HG03565 (cell line): Measurements from ENCODE around the gene PPP2R2C.

Experiments used
- ATAC-seq: cut with Tn5 transposase; IDR thresholded peaks from one replicate; pipeline ENCODE4 v1.9.1; 2021; ENCODE audit warnings: mild to moderate bottlenecking, moderate library complexity; ENCODE audit not compliant: unreplicated experiment

PPP2R2C gene

GRCh38 chr4:6494431-6495295 lies 22.2 kb upstream of the PPP2R2C start:
- ATAC-seq, result no peak

DNA sequence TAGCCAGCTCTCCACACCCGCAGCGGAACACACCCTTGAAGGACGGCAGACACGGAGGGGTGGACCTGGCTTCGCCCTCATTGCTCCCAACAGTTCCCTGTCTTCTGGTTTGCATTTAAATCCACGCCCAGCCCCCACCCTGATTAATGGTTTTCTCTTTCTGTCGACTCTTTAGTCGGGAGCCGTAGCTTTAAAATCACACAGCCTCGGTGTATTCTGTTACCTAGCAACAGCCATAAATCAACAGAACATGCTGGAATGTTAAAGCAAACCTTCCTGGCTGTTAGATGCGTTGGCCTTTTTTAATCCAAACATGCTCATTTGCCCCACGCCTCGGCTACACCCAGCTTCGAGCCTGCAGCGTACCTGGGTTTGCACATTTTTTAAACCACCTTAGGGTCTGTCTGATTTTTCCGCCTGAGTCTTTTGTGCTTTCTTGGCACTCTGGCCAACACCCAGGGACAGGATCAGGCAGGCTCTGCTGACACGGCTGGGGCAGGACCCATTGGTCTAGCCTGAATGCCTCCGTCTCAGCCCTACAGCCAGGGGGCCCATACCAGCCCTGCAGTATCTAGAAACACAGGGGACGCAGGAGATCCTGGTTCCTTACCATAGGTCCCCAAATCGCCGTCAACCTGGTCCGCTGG lies 21.4 kb upstream of the PPP2R2C start:
- ATAC-seq, result no peak

GRCh38 chr4:6492861-6493657 lies 20.6 kb upstream of the PPP2R2C start:
- no peak for ATAC-seq

DNA sequence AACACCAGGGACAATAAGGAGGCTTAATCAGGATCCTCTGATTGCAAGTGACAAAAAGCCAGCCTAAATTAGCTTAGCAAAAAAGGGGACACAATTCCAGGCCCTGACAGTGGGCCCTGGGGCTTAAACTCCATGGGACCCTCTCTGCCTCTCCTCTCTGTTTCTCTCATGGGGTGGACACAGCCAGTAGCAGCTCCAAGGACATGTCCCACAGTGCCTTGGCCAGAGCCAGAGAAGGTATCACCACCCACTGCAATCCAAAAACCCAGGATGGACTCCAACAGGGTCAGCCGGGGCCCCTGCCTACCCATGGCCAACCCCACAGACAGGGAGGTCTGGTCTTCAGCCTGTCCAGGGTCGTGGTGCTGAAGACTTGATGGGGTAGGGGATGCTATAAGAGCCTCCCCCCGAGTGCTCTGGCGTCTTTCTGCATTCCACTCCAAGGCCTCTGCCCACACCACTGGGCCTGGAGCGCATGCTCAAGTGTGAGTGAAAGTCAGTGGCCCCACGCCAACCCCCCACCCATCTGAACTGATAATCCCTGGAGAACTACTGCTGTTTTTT lies 19.7 kb upstream of the PPP2R2C start:
- ATAC-seq, result no peak

- no peak for ATAC-seq
Observed at GRCh38 chr4:6491235-6491634, 18.8 kb upstream of the PPP2R2C start.

DNA sequence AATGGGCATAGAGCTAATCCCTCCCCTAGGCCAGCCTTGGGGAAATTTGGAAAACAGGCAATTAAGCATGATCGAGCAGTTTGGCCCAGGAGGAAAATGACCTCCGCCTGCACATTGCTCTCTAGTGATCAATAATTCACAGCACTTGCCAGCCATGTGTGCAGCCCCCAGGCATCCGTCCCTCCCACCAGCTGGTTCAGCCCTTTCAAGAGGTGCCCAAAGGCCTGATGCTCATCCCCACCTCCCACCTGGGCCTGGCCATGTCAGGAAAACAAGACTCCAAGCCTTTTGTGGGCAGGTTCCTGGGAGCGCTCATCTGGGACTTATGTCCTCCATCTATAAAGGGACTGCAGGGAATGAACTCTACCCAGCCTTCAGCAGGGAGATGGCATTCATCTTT lies 17.5 kb upstream of the PPP2R2C start:
- no peak for ATAC-seq

DNA sequence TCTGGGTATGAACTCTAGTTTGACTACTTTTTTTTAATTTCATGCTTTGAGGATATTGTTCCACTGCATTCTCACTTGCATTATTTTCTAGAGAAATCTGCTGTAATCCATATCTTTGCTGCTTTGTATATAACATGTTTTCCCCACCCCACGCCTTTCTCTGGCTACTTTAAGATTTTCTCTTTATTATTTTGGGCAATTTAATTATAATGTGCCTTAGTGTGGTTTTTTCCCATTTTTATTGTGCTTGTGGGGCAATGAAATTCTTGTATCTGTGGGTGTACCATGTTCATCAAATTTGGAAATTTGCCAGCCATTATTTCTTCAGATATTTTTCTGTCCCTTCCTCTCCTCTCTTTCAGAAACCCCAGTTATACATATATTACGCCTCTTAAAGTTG lies 15.1 kb upstream of the PPP2R2C start:
- ATAC-seq, result no peak

DNA sequence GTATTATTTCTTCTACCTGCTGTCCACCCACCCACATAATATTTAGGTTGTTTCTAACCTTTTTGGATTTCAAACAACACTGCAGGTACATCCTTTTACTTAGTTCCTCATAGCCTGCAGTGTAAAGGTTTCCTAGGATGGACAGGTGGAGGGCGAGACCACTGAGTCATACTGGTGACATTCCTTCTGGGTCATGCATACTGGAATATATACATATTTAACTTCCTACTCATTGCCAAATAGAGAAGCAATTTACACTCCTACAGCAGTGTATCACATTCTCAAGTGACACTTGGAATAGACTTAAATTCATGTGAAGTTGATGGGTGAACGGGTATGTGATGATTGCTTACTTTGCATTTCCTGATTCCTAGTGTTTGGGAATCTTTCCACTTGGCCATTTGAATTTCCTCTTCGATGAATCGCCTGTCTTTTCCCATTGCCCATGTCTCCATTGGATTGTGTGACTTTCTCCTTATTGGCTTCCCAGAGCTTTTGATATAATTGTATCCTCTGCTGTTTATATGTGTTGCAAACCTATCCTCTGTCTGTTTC lies 8.2 kb upstream of the PPP2R2C start:
- no peak for ATAC-seq

DNA sequence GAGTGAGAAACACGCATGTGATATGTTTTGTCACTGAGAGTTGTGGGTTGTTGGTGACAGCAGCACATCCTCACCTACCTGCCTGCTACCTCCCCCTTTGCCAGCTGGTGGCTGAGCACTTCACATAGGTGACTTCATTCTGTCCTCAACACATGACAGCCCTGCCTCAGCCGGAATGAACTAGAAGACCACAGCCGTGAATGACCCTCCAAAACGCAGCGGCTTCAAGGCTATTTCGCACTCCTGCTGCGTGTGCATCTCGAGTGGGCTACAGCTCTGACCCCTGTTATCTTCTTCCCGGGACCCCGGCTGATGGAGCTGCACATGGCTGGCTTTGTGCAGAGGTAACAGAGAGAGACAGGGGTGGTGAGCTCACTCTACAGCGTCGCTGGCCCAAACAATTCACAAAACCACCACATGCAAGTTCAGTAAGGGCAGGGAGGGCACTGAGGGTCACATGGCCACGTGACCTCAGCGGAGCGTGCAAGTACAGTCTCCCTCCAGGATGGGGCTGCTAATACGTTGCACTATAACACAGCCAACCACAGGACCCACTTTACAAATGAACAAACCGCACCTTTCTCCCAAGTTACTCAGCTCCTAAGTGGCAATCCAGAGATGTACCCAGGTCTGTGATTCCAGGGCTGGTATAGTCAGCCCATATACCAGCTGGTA lies 6.3 kb upstream of the PPP2R2C start:
- no peak for ATAC-seq

DNA sequence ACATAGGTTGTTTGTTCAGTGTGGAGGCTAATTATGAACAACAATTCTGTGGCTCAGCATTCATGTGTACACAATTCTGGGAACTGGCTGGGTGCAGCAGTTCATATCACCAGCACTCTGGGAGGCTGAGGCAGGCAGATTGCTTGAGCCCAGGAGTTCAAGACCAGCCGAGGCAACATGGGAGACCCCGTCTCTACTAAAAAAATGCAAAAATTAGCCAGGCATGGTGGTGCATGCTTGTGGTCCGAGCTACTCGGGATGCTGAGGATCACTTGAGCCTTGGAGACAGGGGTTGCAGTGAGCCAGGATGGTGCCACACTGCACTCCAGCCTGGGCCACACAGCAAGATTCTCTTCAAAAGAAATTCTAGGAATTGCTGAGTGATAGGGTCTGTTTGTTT lies 4.5 kb upstream of the PPP2R2C start:
- ATAC-seq, result no peak

GRCh38 chr4:6475492-6476020 lies 3.1 kb upstream of the PPP2R2C start:
- ATAC-seq, result no peak

DNA sequence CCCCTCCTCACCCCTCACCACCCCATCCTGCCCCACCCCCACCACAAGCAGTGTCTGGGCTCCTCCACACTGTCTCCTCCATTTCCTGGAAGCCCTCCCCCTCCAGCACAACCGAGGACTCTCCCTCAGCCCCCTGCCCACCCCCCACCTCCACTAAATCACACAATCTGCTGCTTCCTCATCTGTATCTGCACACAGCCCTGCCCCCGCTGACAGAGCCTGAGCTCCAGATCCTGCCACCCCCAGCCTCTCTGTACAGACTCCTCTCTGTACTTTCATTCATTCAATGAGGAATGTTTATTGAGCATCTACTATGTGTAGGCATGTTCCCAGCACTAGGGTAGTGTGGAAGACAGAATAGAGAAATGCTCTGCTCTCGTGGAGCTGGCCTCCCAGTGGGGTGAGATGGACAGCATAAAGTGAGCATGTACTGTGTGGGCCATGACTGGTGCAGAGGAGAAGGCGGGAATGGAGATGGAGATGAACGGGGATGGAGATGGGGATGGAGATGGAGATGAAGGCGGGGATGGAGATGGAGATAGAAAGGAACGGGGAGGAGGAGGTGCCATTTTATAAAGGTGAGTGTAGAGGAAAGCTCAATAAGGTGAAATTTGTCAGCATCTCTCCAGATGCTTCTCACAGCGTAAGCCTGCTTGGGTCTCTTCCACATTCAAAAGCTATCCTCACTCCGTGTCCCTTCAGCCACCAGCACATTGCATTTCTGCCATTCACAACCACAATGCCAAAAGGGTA lies 2.5 kb upstream of the PPP2R2C start:
- no peak for ATAC-seq

DNA sequence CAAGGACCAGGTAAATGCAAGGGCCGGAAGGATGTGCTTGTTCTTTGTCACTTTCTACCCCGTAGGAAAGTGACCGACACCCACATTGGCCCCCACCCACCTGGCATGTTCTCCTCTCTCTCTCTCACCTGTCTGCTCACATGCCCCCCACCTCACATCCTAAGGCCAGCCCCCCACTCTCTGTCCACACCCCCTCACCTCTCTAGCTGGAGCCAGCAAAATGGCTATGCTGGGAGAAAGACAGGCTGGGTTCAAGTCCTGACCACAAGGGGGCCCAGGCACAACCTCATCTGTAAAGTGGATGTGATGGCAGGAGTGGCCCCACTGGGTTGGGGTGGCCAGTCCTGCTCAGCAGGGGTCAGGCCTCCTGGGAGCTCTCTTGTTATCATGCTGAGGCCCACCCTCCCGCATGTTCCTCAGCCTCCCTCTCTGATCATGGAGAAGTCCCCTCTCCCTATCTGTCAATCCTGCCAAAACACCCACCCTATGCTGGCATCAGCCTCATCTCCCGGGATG lies 1.7 kb upstream of the PPP2R2C start:
- no peak for ATAC-seq

DNA sequence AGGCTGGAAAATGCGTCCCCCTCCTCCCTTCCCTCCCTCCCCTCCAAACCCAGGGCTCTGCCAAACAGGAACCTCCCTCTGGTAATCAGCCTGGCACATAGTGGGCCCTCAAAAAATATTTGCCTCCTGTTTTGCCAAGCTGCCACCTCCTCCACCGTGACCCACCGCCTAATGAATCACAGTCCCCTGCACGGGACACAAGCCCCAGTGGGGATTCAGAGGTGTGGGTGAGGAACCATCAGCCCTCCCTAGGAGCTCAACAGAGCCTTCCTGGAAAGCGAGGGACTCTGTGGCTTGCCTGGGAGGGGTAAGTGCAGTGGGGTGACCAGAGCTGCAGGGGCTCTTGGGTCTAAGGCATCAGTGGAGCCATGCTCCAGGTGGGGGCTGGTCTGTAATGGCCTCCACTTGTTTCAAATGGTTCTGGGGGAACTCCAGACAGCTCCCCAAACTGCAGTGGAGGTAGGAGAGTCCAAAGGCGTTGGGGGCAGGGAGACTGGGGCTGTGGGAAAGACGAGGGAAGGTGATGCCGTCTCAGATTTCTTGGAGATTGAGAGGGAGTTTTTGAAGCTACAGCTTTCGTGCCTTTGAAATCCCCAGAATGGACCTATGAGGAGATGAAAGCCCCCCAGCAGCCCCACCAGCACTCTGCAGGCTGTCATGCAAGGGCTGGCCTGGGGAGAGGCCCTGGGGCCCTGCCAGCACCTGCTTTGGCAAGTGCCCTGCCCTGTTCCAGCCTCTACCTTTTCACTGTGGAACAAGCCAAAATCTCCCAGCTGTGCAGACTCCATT lies 1.0 kb upstream of the PPP2R2C start:
- ATAC-seq, result no peak

DNA sequence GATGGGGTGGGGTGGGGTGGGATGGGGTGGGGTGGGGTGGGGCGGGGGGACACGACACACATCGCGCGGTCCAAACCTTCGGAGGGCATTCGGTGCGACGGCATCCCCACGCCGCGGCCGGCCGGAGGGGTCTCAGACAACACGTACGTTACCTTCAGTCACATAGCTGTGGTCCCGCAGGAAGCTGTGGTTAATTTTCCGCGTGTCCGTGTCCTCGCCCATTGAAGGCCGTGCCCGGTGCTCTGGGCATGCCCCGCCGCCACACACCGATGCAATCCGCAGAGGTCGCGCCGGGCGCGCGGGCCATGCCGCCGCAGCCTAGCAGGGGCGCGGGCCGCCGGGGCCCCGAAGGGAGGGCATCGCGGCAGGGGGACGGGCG lies 417 bp downstream of the PPP2R2C start:
- ATAC-seq, result no peak

DNA sequence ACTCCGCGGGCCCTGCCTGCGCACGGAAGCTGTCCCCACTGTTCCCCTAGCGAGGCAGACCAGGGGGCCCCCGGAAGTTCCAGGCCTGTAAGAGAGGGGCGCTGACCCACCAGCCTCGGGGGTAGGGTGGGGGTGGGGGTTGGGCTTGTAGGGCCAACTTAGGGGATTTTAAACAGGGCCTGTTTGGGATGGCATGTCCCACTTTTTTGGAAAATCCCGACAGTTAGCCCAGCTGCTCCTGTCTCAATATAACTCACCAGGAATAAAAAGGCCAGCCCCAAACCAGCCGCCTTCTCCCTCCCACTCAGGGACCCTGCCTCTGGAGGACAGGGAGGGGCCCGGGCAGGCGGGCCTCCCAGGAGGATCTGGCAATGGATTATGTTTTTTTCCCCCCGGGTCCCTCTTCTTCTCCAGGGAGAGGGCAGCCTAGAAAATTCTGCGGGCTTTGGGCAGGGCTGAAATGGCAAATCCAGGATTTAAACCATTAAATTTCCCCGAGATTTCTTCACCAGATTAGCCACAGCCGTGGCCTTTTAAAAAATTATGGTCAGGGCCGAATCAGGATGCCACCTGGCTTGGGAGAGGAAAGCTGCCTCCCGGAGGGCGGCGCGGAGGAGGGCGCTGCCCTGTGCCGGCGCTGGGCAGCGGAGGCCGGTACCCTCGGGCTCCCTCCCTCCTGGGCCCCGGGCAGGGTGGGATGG lies 957 bp downstream of the PPP2R2C start:
- ATAC-seq, result no peak

- ATAC-seq, result no peak
Observed at GRCh38 chr4:6470502-6471306, 1.7 kb downstream of the PPP2R2C start.
